Activated naive CD8-positive, alpha-beta T cell treated with anti-CD3 and anti-CD28 coated beads, Interleukin-2, amount 50 U/mL, for 16 hours (primary cell): ENCODE data around the gene MALRD1.

Experiments used
- DNase-seq: peaks from one replicate; pipeline ENCODE4 v3.0.0-alpha.2; 2020; ENCODE audit warnings: low read depth, low spot score

The MALRD1 gene

GRCh38 chr10:19221216-19221615 is 172.6 kb downstream of the MALRD1 start:
- no peak for DNase-seq

- no peak for DNase-seq
Measured at GRCh38 chr10:19226025-19226424, 177.4 kb downstream of the MALRD1 start.

- no peak for DNase-seq
Measured at GRCh38 chr10:19231034-19231433, 182.4 kb downstream of the MALRD1 start.

- no peak for DNase-seq
Measured at GRCh38 chr10:19245889-19246752, 197.5 kb downstream of the MALRD1 start.

GRCh38 chr10:19247843-19248242 is 199.2 kb downstream of the MALRD1 start:
- DNase-seq = no peak

GRCh38 chr10:19250546-19250945 is 201.9 kb downstream of the MALRD1 start:
- DNase-seq = no peak

GRCh38 chr10:19252531-19252930 is 203.9 kb downstream of the MALRD1 start:
- no peak for DNase-seq

GRCh38 chr10:19256331-19256730 is 207.7 kb downstream of the MALRD1 start:
- DNase-seq = no peak

GRCh38 chr10:19263262-19263661 is 214.7 kb downstream of the MALRD1 start:
- no peak for DNase-seq

- DNase-seq = no peak
Measured at GRCh38 chr10:19283285-19283684, 234.7 kb downstream of the MALRD1 start.

GRCh38 chr10:19283786-19284185 is 235.2 kb downstream of the MALRD1 start:
- no peak for DNase-seq

GRCh38 chr10:19290770-19291169 is 242.2 kb downstream of the MALRD1 start:
- DNase-seq = no peak

GRCh38 chr10:19294233-19294632 is 245.6 kb downstream of the MALRD1 start:
- DNase-seq = no peak

- DNase-seq = no peak
Measured at GRCh38 chr10:19299645-19300044, 251.0 kb downstream of the MALRD1 start.

- no peak for DNase-seq
Measured at GRCh38 chr10:19302117-19302516, 253.5 kb downstream of the MALRD1 start.

GRCh38 chr10:19310066-19310465 is 261.5 kb downstream of the MALRD1 start:
- no peak for DNase-seq

- DNase-seq = no peak
Measured at GRCh38 chr10:19316204-19316870, 267.7 kb downstream of the MALRD1 start.

- no peak for DNase-seq
Measured at GRCh38 chr10:19317952-19318351, 269.4 kb downstream of the MALRD1 start.

GRCh38 chr10:19325581-19325980 is 277.0 kb downstream of the MALRD1 start:
- no peak for DNase-seq

GRCh38 chr10:19328582-19328981 is 280.0 kb downstream of the MALRD1 start:
- no peak for DNase-seq

GRCh38 chr10:19329475-19329874 is 280.9 kb downstream of the MALRD1 start:
- no peak for DNase-seq

GRCh38 chr10:19332304-19332703 is 283.7 kb downstream of the MALRD1 start:
- DNase-seq = no peak

- DNase-seq = no peak
Measured at GRCh38 chr10:19333631-19334030, 285.0 kb downstream of the MALRD1 start.
